ENCODE data around the gene TNFSF11.

TNFSF11 gene

DNA sequence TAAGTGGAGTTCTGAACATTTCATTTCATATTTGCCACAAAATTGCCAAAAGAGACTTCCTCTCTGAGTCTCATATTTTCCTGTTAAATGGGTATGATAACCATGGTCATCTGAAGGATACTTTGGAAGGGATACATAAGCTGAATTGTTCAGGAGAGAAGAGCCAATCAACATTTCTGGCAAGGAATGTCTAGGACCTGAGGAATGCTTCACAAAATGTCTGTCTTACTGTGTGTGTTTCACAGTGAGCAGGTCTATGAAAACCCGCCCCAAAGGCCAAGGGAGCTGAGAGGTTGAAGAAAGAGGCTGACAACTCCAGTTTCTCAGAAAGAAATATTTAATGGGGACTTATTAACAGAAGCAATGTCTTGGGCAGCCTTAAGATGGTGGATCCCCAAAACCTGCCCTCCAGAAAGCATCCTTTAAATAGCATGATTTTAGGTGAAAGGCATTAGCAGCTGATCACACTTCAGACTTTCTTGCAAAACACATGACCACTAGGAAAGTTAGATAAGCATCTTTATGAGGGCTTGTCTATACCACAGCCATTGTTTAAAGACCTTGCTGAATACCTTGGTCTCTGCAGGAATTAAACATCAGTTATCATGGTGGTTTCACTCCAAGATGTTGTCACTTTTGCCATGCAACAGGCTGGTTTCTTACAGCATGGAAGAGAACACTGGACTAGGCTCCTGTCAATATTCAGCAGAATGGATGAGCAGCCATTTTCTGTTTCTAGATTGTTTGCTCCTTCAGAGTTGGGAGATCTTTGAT is 78.9 kb downstream of the TNFSF11 start:
- TF ChIP-seq, protein P1, sequence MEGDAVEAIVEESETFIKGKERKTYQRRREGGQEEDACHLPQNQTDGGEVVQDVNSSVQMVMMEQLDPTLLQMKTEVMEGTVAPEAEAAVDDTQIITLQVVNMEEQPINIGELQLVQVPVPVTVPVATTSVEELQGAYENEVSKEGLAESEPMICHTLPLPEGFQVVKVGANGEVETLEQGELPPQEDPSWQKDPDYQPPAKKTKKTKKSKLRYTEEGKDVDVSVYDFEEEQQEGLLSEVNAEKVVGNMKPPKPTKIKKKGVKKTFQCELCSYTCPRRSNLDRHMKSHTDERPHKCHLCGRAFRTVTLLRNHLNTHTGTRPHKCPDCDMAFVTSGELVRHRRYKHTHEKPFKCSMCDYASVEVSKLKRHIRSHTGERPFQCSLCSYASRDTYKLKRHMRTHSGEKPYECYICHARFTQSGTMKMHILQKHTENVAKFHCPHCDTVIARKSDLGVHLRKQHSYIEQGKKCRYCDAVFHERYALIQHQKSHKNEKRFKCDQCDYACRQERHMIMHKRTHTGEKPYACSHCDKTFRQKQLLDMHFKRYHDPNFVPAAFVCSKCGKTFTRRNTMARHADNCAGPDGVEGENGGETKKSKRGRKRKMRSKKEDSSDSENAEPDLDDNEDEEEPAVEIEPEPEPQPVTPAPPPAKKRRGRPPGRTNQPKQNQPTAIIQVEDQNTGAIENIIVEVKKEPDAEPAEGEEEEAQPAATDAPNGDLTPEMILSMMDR (IDR thresholded peaks at IDR 0.05) = no peak

DNA sequence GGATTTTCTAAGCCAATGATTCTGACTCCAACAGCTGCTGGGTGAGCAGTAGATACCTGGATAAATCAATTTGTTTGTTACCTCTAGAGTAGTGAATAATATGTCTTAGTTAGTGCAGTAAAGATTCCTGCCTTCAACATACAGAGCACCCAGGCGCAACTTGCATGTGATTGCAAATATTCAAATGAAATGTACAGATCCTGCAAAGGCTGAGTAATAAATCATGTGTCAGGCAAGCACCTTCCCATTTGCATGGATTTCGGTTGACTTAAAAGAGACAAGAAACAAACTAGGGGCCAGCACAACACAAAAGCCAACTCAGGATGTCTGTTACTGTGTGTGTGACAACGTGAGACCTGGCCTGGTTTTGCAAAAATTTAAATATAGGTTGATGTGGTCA is 79.7 kb downstream of the TNFSF11 start:
- TF ChIP-seq, protein P1 (IDR thresholded peaks at IDR 0.05) = no peak

DNA sequence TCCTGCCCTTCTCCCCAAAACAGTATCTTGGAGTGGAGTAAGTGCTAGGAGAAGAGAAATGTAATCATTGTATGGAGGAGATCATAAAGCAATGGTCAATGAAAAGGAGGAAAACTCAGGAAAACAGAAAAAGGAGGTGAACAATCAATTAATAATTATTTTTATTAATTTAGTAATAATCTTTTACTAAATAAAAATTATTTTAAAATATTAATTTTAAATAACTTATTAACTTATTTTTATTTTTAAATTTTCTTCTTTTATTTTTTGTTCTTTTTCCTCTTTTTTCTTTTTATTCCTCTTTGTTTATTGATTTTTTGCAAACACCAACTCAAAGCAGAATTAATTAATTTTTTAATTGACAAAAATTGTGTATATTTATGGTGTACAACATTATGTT is 80.3 kb downstream of the TNFSF11 start:
- TF ChIP-seq, protein P1 (IDR thresholded peaks at IDR 0.05) = no peak

DNA sequence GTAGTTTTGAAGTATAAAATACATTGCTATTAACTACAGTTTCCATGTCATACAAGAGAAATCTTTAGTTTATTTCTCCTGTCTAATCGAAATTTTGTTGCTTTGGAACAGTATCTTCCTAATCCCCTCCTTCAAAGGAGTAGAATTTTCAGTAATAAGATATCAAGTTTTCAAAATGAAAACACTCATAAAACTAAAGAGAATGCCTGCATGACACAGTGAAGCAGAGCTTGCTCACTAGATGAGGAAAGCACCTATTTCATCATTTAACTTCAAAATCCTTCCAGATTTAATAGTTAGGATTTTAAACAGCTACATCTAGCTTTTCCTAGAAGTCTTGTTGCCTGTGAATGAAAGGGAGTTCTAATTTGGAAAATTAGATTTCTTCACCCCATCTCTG is 80.8 kb downstream of the TNFSF11 start:
- TF ChIP-seq, protein P1 (IDR thresholded peaks at IDR 0.05) = no peak

DNA sequence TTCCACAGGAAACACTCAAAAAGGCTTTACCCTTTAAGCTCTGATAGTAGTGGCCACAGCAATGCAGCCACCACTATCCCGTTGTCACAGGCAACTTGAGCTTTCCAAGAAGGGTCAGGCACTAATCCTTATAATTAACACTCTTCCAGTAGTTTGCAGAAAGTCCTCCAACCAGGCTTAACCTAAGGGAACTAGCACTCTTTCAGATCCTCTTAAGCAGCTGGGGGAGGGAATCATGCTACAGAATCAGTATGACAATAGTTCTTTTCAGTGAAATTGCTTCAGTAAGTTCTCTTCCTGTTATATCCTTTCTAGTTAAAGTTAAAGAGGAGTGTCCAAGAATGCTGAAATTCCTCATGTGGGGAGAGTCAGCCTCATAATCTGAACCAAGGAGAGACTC is 82.2 kb downstream of the TNFSF11 start:
- TF ChIP-seq, protein P1 (IDR thresholded peaks at IDR 0.05) = no peak

DNA sequence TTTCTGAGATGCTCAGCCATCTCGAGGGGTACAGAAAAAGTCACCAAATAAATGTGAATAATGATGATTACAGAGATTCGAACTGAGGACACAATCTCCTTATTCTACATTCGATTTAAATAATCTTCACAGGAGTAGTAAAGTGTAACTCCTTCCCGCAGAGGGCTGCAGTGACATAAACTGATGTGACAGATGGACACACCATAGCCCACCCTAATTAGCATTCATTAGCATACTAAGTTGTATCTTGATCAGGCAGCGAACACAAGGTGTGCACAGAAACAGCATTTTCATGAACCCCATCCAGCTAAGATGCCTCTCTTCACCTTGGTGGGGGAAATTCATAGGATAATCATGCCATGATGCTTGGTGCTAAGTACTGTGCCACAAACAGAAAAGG is 83.0 kb downstream of the TNFSF11 start:
- TF ChIP-seq, protein P1 (IDR thresholded peaks at IDR 0.05) = no peak
